T1000 (cell line): ENCODE data around the gene SLC26A4.

ENCODE experiments used
- DNase-seq: peaks from one replicate; lab custom pipeline; 2025; ENCODE audit warnings: mixed read lengths; lab: John Stamatoyannopoulos, UW

SLC26A4 gene

GRCh38 chr7:107661081-107661864 is 645 bp downstream of the SLC26A4 start:
- no peak for DNase-seq

DNA sequence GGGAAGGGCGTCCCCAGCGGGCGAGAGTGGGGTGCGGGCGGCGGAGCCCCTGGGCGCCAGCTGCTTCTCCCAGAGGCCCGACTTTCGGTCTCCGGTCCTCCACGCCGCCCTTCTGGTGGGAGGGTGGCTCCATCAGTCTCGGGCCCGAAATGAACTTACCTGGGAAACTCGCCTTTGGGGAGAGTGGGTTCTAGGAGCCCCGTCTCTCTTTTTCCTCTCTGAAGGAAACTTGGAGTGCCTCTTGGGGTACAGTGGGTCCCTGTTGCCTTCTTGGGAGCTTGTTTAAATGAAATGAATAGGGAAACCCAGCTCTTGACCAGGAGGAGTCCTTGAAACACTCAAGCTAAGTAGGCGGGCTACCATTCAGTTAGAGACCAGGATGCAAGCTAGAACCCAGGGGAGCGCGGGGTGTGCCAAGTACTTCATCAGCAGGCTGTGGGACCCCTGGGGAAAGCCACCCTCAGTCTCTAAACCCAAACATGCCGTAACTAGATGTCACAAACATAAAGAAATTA is 1.3 kb downstream of the SLC26A4 start:
- DNase-seq: no peak

- DNase-seq: no peak
These were observed 2.6 kb downstream of the SLC26A4 start for GRCh38 chr7:107663196-107663595.

- no peak for DNase-seq
These were observed 6.2 kb downstream of the SLC26A4 start for GRCh38 chr7:107666790-107667189.

GRCh38 chr7:107667341-107667740 is 6.7 kb downstream of the SLC26A4 start:
- no peak for DNase-seq

DNA sequence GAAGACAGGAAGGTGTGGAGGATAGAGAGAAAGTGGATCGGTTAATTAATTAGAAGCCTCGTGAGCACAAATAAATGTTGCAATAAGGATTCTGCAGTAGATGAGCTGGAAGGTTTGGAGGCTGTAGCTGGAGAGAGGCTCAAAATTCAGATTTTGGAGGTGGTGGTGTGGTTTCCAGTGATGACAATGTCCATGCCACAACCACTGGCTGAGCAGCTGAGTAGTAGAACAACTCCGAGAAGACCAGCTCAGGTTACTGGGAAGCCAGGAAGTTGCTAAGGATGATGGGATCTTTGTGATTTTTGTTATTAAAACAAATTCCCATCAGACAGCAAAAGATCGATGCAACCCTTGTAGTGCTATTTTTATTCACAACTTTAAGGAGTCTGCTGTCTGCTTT is 7.7 kb downstream of the SLC26A4 start:
- no peak for DNase-seq

DNA sequence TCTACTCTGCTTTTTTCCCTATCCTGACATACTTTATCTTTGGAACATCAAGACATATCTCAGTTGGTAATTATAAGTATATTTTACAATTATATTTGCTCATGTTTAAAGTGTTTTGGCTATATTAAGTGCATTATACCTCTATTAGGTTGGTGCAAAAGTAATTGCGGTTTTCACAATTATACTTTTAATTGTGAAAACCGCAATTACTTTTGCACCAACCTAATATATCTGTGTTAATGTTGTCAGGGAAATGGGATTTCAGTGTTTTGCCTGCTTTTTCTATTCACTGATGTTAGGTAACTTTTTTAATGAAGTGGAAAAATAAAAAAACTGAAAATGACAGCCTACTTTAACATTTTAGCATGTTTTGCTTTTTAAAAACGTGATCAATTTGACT is 11.6 kb downstream of the SLC26A4 start:
- no peak for DNase-seq

GRCh38 chr7:107676249-107676648 is 15.6 kb downstream of the SLC26A4 start:
- no peak for DNase-seq

- DNase-seq: no peak
These were observed 17.6 kb downstream of the SLC26A4 start for GRCh38 chr7:107678110-107678753.

DNA sequence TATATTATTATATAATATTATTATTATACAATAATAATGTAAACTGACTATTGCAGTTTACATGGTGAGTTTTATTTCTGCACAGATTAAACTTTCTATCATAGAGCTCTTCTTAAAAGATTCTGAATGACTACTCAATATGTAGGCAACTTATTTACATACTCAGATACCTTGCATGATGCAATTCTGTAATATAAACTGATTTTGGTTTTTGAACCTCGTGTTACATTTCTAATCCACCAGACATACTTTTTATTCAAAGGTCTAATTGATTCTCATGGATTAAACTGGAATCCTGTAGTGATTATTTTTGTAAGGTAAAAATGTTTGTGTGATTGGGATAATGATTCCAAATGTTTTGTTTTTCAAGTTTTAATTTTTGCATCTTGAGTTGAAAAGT is 19.9 kb downstream of the SLC26A4 start:
- DNase-seq: no peak

- no peak for DNase-seq
These were observed 22.3 kb downstream of the SLC26A4 start for GRCh38 chr7:107682886-107683285.

- DNase-seq: no peak
These were observed 23.7 kb downstream of the SLC26A4 start for GRCh38 chr7:107684287-107684686.

- DNase-seq: no peak
These were observed 24.4 kb downstream of the SLC26A4 start for GRCh38 chr7:107684947-107685463.

- DNase-seq: no peak
These were observed 26.3 kb downstream of the SLC26A4 start for GRCh38 chr7:107686816-107687387.

DNA sequence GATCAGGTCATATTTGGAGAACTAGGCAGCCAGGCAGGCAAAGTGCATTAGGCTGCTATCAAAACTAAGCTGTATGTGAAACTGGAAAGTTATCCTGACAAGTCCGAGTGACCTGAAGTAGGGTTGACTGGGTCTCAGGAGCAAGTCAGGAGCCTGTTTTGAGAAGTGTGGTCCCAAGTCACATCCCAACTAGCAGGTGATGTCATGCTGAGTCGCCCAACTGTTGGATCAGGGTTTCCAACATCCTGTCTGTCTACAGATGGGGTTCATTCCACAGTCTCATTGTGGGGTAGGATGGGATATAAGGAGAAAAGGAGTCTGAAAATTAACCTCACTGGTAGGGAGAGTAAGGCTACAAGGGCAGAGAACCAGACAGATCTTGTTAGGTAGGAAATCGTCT is 27.0 kb downstream of the SLC26A4 start:
- no peak for DNase-seq

GRCh38 chr7:107689553-107689952 is 28.9 kb downstream of the SLC26A4 start:
- DNase-seq: no peak

GRCh38 chr7:107690084-107690483 is 29.5 kb downstream of the SLC26A4 start:
- no peak for DNase-seq

DNA sequence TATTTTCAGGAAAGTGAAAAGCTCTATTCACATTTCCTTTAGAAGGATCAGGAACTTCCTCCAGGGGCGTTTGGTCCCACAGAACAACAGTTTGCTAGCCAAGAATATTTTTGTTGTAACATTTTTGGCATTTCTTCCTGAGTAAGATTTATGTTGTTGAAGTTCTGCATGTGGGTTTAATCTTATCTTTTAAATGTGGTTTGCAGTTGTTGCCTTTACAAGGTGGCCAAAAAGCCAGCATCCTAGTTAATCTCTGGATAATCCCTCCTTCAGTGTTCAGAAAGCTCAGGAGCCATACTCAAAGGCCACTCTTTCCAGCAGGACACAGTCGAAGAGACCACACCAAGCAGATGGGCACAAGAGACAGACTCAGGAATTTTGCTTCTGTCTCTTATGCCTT is 30.0 kb downstream of the SLC26A4 start:
- no peak for DNase-seq

- DNase-seq: no peak
These were observed 31.1 kb downstream of the SLC26A4 start for GRCh38 chr7:107691716-107692115.

GRCh38 chr7:107692501-107692900 is 31.9 kb downstream of the SLC26A4 start:
- no peak for DNase-seq

DNA sequence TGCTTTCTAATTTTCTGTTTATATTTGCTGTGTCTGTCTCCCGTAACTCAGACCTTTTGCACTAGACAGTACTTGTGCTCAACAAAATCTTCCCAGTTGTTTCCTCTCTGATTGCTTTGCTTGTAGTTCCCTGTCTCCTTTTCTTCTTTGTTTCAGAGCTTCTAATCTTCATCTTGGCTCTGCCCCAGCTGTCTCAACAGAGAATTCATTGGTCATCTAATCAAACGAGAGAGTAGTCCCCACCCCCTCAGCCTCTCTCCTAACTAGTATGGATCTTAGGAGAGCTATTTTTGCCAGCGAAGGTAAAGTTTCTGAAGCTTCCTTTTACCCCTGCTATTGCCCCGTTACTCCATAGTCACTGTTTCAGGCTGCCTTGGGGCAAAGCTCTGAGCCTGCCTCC is 32.8 kb downstream of the SLC26A4 start:
- DNase-seq: no peak

DNA sequence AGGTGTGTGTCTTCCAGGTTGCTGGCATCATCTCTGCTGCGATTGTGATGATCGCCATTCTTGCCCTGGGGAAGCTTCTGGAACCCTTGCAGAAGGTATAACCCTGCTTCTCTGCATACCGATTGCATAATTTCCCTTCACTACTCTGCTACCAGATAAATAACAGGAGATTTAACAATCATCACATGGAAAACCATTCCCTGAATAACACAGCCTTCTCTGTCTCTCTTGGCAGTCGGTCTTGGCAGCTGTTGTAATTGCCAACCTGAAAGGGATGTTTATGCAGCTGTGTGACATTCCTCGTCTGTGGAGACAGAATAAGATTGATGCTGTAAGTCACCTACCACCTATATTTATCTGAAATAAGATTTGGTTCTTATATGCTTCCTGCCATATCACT is 33.8 kb downstream of the SLC26A4 start:
- DNase-seq: no peak
